K562 (cell line): Measurements from ENCODE around the gene C6orf89.

Source experiments
- CEBPB ChIP-seq: fragments of 450-650 bp; IDR thresholded peaks from 2 replicates; pipeline ENCODE4 v1.6.1; 2016; ENCODE audit warnings: missing genetic modification characterization, missing compliant biosample characterization
- CTCF ChIP-seq, 3 experiments: IDR thresholded peaks in 2 of 3; conservative IDR thresholded peaks in 1 of 3; 2 replicates each; pipeline ENCODE4 v1.5.1; 2011 to 2012; ENCODE audit warnings: low read length in 3 of 3, mild to moderate bottlenecking in 3 of 3, control low read depth in 2 of 3, improper control_type of control experiment in 1 of 3, inconsistent platforms in 1 of 3, low read depth in 1 of 3, mixed read lengths in 1 of 3, moderate library complexity in 1 of 3; ENCODE audit not compliant: insufficient read depth in 2 of 3
- DIDO1 ChIP-seq: fragments of 450-650 bp; IDR thresholded peaks from 2 replicates; pipeline ENCODE4 v1.6.1; 2016; ENCODE audit warnings: low read depth, missing biosample characterization, missing genetic modification characterization
- HINFP ChIP-seq: fragments of 450-650 bp; conservative IDR thresholded peaks from 2 replicates; pipeline ENCODE4 v1.6.1; 2016; ENCODE audit warnings: missing genetic modification characterization, low read depth, mild to moderate bottlenecking, control low read depth, missing compliant biosample characterization
- POLR2AphosphoS5 ChIP-seq: IDR thresholded peaks from 2 replicates; pipeline ENCODE4 v1.6.1; 2011; ENCODE audit warnings: mild to moderate bottlenecking, low read depth, low read length, moderate library complexity; ENCODE audit not compliant: control insufficient read depth, insufficient read depth
- SREBF2 ChIP-seq: sonication (generic); formaldehyde crosslinking; IDR thresholded peaks from 2 replicates; pipeline ENCODE4 v1.4.0; 2020; ENCODE audit warnings: mild to moderate bottlenecking, missing genetic modification reagents
- USF1 ChIP-seq: sonication (generic); formaldehyde crosslinking; IDR thresholded peaks from 2 replicates; pipeline ENCODE4 v1.9.0; 2022; ENCODE audit warnings: mild to moderate bottlenecking, missing genetic modification reagents

GRCh38 chr6:36973190-36973589 lies 87.4 kb downstream of the C6orf89 start:
- TF ChIP-seq CEBPB (tag) (no peak), DIDO1 (tag) (no peak), HINFP (tag) (no peak), SREBF2 (CRISPR knock-in tag) (no peak), USF1 (CRISPR knock-in tag) (no peak), POLR2AphosphoS5 (no peak), CTCF (IDR thresholded peaks at IDR 0.05 in 2 of 3, conservative IDR thresholded peaks at IDR 0.05 in 1 of 3; ENCODE audit: insufficient read depth in 2 of 3, low read depth in 1 of 3, low read length in 3 of 3) (no peak)
